Stimulated activated CD4-positive, alpha-beta T cell treated with anti-CD3 and anti-CD28 coated beads, Interleukin-15, amount 100 ng/mL, for 24 hours (primary cell): ENCODE results near the gene TSBP1.
"Not testable (repeated sequence)": the region's sequence is repeated elsewhere in the genome, so short reads cannot be mapped to it uniquely, and the experiment has no call there.

Experiments used
- DNase-seq: peaks from one replicate; pipeline ENCODE4 v3.0.0-alpha.2; 2020

TSBP1 gene

GRCh38 chr6:32273801-32274577 lies 97.7 kb downstream of the TSBP1 start:
- DNase-seq = not testable (repeated sequence)

- no peak for DNase-seq
These were observed 100.3 kb downstream of the TSBP1 start for GRCh38 chr6:32271429-32271828.

- DNase-seq = not testable (repeated sequence)
These were observed 103.2 kb downstream of the TSBP1 start for GRCh38 chr6:32268459-32268858.

- no peak for DNase-seq
These were observed 104.7 kb downstream of the TSBP1 start for GRCh38 chr6:32267035-32267434.

- not testable (repeated sequence) for DNase-seq
These were observed 114.4 kb downstream of the TSBP1 start for GRCh38 chr6:32257262-32257661.

GRCh38 chr6:32255199-32256153 lies 116.2 kb downstream of the TSBP1 start:
- DNase-seq = peak; percentile 78

- no peak for DNase-seq
These were observed 116.9 kb downstream of the TSBP1 start for GRCh38 chr6:32254761-32255198.

GRCh38 chr6:32252331-32253009 lies 119.2 kb downstream of the TSBP1 start:
- DNase-seq = no peak

- no peak for DNase-seq
These were observed 122.4 kb downstream of the TSBP1 start for GRCh38 chr6:32249262-32249661.

- DNase-seq = no peak
These were observed 124.3 kb downstream of the TSBP1 start for GRCh38 chr6:32247401-32247800.

- DNase-seq = peak; percentile 79
These were observed 126.7 kb downstream of the TSBP1 start for GRCh38 chr6:32244946-32245398.

- DNase-seq = no peak
These were observed 127.4 kb downstream of the TSBP1 start for GRCh38 chr6:32244270-32244669.
